GM23338 (cell line): ENCODE results near the gene PP2D1. TPM values are rescaled to one million over a fixed set of nuclear protein-coding genes. Genes with fewer than 3 reads are reported as not detected.

Experiments
- ATAC-seq: fragments of 200-7000 bp; cut with Tn5 transposase; 3 replicates; pipeline ENCODE4 v1.9.1; 2020
- DNase-seq: peaks from one replicate; pipeline ENCODE4 v3.0.0-alpha.2; 2015; ENCODE audit warnings: low spot score
- H2AFZ ChIP-seq: fragments of 200-600 bp; sonication (generic); 2 replicates; pipeline ENCODE4 v1.8.0; 2016; ENCODE audit warnings: antibody characterized with exemption, mild to moderate bottlenecking, moderate library complexity
- H3F3A ChIP-seq: fragments of 200-600 bp; sonication (generic); replicated peaks from 2 replicates; pipeline ENCODE4 v1.8.0; 2017; ENCODE audit warnings: antibody characterized with exemption, mixed run types, low read depth
- H3K27ac ChIP-seq: fragments of 200-600 bp; sonication (generic); 2 replicates; pipeline ENCODE4 v1.6.1; 2016; ENCODE audit warnings: low read depth
- H3K27me3 ChIP-seq: fragments of 200-600 bp; sonication (generic); 2 replicates; pipeline ENCODE4 v1.8.0; 2016; ENCODE audit warnings: mild to moderate bottlenecking, mixed run types, moderate library complexity; ENCODE audit not compliant: insufficient read depth
- H3K36me3 ChIP-seq: fragments of 200-600 bp; sonication (generic); 2 replicates; pipeline ENCODE4 v1.8.0; 2016; ENCODE audit warnings: mild to moderate bottlenecking; ENCODE audit not compliant: insufficient read depth
- H3K4me1 ChIP-seq: fragments of 200-600 bp; sonication (generic); 2 replicates; pipeline ENCODE4 v1.8.0; 2016; ENCODE audit warnings: mild to moderate bottlenecking, moderate library complexity; ENCODE audit not compliant: insufficient read depth
- H3K4me2 ChIP-seq: fragments of 200-600 bp; sonication (generic); 2 replicates; pipeline ENCODE4 v1.7.1; 2017; ENCODE audit warnings: mixed run types
- H3K4me3 ChIP-seq: fragments of 200-600 bp; sonication (generic); 2 replicates; pipeline ENCODE4 v1.6.1; 2016; ENCODE audit warnings: mixed run types
- H3K79me2 ChIP-seq: fragments of 200-600 bp; sonication (generic); replicated peaks from 2 replicates; pipeline ENCODE4 v1.8.0; 2017; ENCODE audit warnings: mild to moderate bottlenecking; ENCODE audit not compliant: insufficient read depth
- H3K9me2 ChIP-seq: fragments of 200-600 bp; sonication (generic); 2 replicates; pipeline ENCODE4 v1.8.0; 2017; ENCODE audit not compliant: insufficient read depth
- H4K20me1 ChIP-seq: fragments of 200-600 bp; sonication (generic); replicated peaks from 2 replicates; pipeline ENCODE4 v1.8.0; 2017; ENCODE audit warnings: mild to moderate bottlenecking; ENCODE audit not compliant: insufficient read depth
- H3K27ac Mint-ChIP-seq: 2 replicates; pipeline ENCODE4 v1.8.0; 2020; ENCODE audit warnings: inconsistent platforms, mild to moderate bottlenecking, moderate library complexity, mixed read lengths
- H3K27me3 Mint-ChIP-seq: 3 replicates; pipeline ENCODE4 v1.8.0; 2022; ENCODE audit warnings: low read depth, mild to moderate bottlenecking, moderate library complexity, mixed read lengths, inconsistent platforms; ENCODE audit not compliant: insufficient read depth, poor library complexity
- H3K36me3 Mint-ChIP-seq: 3 replicates; pipeline ENCODE4 v1.8.0; 2021; ENCODE audit warnings: low read depth, mild to moderate bottlenecking, inconsistent platforms, moderate library complexity, mixed read lengths
- H3K4me1 Mint-ChIP-seq: 3 replicates; pipeline ENCODE4 v1.8.0; 2020; ENCODE audit warnings: mild to moderate bottlenecking, inconsistent platforms, mixed read lengths
- H3K4me3 Mint-ChIP-seq: 3 replicates; pipeline ENCODE4 v1.8.0; 2021; ENCODE audit warnings: moderate library complexity, mild to moderate bottlenecking, inconsistent platforms, mixed read lengths
- H3K9me3 Mint-ChIP-seq: 3 replicates; pipeline ENCODE4 v1.8.0; 2020; ENCODE audit warnings: moderate library complexity, mild to moderate bottlenecking, inconsistent platforms, mixed read lengths
- CREB1 ChIP-seq: fragments of 250-450 bp; sonication (Bioruptor Pico); IDR thresholded peaks from 2 replicates; pipeline ENCODE4 v1.5.0; 2020; ENCODE audit warnings: low read depth, mild to moderate bottlenecking, moderate library complexity
- EZH2 ChIP-seq: fragments of 200-600 bp; sonication (generic); IDR thresholded peaks from one replicate; pipeline ENCODE4 v1.8.0; 2017; ENCODE audit warnings: antibody characterized with exemption, mild to moderate bottlenecking, low read depth; ENCODE audit not compliant: unreplicated experiment
- EZH2phosphoT487 ChIP-seq: fragments of 200-600 bp; sonication (generic); IDR thresholded peaks from one replicate; pipeline ENCODE4 v1.8.1; 2018; ENCODE audit warnings: antibody characterized with exemption; ENCODE audit not compliant: unreplicated experiment
- JUNB ChIP-seq: IDR thresholded peaks from one replicate; pipeline ENCODE4 v1.6.1; 2016; ENCODE audit warnings: antibody characterized with exemption; ENCODE audit not compliant: unreplicated experiment
- NANOG ChIP-seq: IDR thresholded peaks from 2 replicates; pipeline ENCODE4 v1.6.1; 2016; ENCODE audit warnings: antibody characterized with exemption, borderline replicate concordance
- POLR2AphosphoS5 ChIP-seq: IDR thresholded peaks from 2 replicates; pipeline ENCODE4 v1.6.1; 2016; ENCODE audit warnings: antibody characterized with exemption, low read depth
- STAT1 ChIP-seq: IDR thresholded peaks from one replicate; pipeline ENCODE4 v1.6.1; 2016; ENCODE audit warnings: antibody characterized with exemption; ENCODE audit not compliant: unreplicated experiment
- ZNF114 ChIP-seq: fragments of 250-450 bp; sonication (Bioruptor Pico); IDR thresholded peaks from 2 replicates; pipeline ENCODE4 v1.5.0; 2020; ENCODE audit warnings: mild to moderate bottlenecking, moderate library complexity
- ZNF331 ChIP-seq: fragments of 250-450 bp; sonication (Bioruptor Pico); IDR thresholded peaks from 2 replicates; pipeline ENCODE4 v1.5.0; 2020; ENCODE audit warnings: low read depth, mild to moderate bottlenecking, moderate library complexity
- polyA plus RNA-seq: library from polyadenylated mRNA; unstranded; fragments of >200 nt; fragmentation: Nextera tagmentation; extraction: Ambion mirVana; gene quantifications from 2 replicates; pipeline ENCODE4 v1.2.1, GENCODE V29; 2016
- total RNA-seq: library from RNA; depleted of rRNA; stranded (reverse); fragments of >200 nt; shearing (Covaris generic); gene quantifications from 2 replicates; pipeline ENCODE4 v1.2.3, GENCODE V29; 2014
- TF ChIP-seq, protein P1 (sequence below): fragments of 250-450 bp; sonication (Bioruptor Pico); IDR thresholded peaks from 2 replicates; pipeline ENCODE4 v1.5.0; 2020; ENCODE audit warnings: mild to moderate bottlenecking, moderate library complexity
- TF ChIP-seq, protein P2 (sequence below): IDR thresholded peaks from 2 replicates; pipeline ENCODE4 v1.6.1; 2016; ENCODE audit warnings: antibody characterized with exemption
- TF ChIP-seq, protein P3 (sequence below), 2 experiments: fragments of 200-600 bp in 1 of 2; sonication (generic) in 1 of 2; conservative IDR thresholded peaks; 2 replicates each; pipeline versions ENCODE4 v1.5.1 to v1.6.1; 2016 to 2017; ENCODE audit warnings: antibody characterized with exemption in 2 of 2, low read depth in 2 of 2, mild to moderate bottlenecking in 2 of 2, moderate library complexity in 1 of 2
- TF ChIP-seq, protein P4 (sequence below): IDR thresholded peaks from one replicate; pipeline ENCODE4 v1.6.1; 2018; ENCODE audit warnings: antibody characterized with exemption; ENCODE audit not compliant: unreplicated experiment

PP2D1 gene
- total and polyA plus RNA-seq, 2 experiments from 2014 or later, result 0.40 TPM; not detected in 1

DNA sequence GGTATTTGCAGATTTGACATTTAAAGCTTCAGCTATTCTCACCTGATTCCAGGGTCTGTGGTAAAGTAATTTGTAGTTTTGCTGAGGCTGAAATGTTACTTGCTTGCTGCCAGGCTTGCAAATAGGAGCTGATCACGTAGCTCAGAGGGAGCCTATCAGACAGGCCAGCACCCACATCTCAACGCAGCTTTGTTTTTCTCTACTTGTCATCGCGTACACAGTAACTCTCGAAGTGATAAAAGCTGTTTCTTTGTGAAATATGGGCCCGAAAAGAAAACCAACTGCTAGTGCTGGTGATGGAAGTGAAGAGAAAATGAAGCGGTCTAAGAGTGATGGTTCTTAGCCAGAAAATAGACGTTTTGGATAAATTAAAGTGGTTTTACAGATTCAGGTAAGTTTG lies 41.7 kb downstream of the PP2D1 start:
- no peak overlapping the region for H3K4me3 Mint-ChIP-seq
- H3K4me3 ChIP-seq, result no peak overlapping the region
- no peaks in the 10 kb centered on the region for H3F3A ChIP-seq
- no peaks in the 10 kb centered on the region for H3K9me2 ChIP-seq
- H3K27me3 Mint-ChIP-seq, result peaks cover 3% of the 10 kb centered on the region
- no peaks in the 10 kb centered on the region for H3K9me3 Mint-ChIP-seq
- H3K4me2 ChIP-seq, result no peak overlapping the region
- DNase-seq (no peak), ATAC-seq (no peak)
- no peak overlapping the region for H2AFZ ChIP-seq
- TF ChIP-seq CREB1 (CRISPR knock-in tag), result no peak
- no peak for TF ChIP-seq JUNB
- no peak for TF ChIP-seq STAT1
- TF ChIP-seq NANOG, result no peak
- TF ChIP-seq POLR2AphosphoS5, result no peak
- TF ChIP-seq, protein P1, sequence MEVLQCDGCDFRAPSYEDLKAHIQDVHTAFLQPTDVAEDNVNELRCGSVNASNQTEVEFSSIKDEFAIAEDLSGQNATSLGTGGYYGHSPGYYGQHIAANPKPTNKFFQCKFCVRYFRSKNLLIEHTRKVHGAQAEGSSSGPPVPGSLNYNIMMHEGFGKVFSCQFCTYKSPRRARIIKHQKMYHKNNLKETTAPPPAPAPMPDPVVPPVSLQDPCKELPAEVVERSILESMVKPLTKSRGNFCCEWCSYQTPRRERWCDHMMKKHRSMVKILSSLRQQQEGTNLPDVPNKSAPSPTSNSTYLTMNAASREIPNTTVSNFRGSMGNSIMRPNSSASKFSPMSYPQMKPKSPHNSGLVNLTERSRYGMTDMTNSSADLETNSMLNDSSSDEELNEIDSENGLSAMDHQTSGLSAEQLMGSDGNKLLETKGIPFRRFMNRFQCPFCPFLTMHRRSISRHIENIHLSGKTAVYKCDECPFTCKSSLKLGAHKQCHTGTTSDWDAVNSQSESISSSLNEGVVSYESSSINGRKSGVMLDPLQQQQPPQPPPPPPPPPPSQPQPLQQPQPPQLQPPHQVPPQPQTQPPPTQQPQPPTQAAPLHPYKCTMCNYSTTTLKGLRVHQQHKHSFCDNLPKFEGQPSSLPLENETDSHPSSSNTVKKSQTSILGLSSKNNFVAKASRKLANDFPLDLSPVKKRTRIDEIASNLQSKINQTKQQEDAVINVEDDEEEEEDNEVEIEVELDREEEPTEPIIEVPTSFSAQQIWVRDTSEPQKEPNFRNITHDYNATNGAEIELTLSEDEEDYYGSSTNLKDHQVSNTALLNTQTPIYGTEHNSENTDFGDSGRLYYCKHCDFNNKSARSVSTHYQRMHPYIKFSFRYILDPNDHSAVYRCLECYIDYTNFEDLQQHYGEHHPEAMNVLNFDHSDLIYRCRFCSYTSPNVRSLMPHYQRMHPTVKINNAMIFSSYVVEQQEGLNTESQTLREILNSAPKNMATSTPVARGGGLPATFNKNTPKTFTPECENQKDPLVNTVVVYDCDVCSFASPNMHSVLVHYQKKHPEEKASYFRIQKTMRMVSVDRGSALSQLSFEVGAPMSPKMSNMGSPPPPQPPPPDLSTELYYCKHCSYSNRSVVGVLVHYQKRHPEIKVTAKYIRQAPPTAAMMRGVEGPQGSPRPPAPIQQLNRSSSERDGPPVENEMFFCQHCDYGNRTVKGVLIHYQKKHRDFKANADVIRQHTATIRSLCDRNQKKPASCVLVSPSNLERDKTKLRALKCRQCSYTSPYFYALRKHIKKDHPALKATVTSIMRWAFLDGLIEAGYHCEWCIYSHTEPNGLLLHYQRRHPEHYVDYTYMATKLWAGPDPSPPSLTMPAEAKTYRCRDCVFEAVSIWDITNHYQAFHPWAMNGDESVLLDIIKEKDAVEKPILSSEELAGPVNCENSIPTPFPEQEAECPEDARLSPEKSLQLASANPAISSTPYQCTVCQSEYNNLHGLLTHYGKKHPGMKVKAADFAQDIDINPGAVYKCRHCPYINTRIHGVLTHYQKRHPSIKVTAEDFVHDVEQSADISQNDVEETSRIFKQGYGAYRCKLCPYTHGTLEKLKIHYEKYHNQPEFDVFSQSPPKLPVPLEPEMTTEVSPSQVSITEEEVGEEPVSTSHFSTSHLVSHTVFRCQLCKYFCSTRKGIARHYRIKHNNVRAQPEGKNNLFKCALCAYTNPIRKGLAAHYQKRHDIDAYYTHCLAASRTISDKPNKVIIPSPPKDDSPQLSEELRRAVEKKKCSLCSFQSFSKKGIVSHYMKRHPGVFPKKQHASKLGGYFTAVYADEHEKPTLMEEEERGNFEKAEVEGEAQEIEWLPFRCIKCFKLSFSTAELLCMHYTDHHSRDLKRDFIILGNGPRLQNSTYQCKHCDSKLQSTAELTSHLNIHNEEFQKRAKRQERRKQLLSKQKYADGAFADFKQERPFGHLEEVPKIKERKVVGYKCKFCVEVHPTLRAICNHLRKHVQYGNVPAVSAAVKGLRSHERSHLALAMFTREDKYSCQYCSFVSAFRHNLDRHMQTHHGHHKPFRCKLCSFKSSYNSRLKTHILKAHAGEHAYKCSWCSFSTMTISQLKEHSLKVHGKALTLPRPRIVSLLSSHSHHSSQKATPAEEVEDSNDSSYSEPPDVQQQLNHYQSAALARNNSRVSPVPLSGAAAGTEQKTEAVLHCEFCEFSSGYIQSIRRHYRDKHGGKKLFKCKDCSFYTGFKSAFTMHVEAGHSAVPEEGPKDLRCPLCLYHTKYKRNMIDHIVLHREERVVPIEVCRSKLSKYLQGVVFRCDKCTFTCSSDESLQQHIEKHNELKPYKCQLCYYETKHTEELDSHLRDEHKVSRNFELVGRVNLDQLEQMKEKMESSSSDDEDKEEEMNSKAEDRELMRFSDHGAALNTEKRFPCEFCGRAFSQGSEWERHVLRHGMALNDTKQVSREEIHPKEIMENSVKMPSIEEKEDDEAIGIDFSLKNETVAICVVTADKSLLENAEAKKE (CRISPR knock-in tag), result no peak
- TF ChIP-seq, protein P2, sequence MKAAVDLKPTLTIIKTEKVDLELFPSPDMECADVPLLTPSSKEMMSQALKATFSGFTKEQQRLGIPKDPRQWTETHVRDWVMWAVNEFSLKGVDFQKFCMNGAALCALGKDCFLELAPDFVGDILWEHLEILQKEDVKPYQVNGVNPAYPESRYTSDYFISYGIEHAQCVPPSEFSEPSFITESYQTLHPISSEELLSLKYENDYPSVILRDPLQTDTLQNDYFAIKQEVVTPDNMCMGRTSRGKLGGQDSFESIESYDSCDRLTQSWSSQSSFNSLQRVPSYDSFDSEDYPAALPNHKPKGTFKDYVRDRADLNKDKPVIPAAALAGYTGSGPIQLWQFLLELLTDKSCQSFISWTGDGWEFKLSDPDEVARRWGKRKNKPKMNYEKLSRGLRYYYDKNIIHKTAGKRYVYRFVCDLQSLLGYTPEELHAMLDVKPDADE, result no peak
- no peak for TF ChIP-seq ZNF331 (CRISPR knock-in tag)
- TF ChIP-seq EZH2phosphoT487, result no peak
- no peak for TF ChIP-seq EZH2
- TF ChIP-seq, protein P3, sequence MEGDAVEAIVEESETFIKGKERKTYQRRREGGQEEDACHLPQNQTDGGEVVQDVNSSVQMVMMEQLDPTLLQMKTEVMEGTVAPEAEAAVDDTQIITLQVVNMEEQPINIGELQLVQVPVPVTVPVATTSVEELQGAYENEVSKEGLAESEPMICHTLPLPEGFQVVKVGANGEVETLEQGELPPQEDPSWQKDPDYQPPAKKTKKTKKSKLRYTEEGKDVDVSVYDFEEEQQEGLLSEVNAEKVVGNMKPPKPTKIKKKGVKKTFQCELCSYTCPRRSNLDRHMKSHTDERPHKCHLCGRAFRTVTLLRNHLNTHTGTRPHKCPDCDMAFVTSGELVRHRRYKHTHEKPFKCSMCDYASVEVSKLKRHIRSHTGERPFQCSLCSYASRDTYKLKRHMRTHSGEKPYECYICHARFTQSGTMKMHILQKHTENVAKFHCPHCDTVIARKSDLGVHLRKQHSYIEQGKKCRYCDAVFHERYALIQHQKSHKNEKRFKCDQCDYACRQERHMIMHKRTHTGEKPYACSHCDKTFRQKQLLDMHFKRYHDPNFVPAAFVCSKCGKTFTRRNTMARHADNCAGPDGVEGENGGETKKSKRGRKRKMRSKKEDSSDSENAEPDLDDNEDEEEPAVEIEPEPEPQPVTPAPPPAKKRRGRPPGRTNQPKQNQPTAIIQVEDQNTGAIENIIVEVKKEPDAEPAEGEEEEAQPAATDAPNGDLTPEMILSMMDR (conservative IDR thresholded peaks at IDR 0.05; ENCODE audit: low read depth in 2 of 2), result no peak
- no peak for TF ChIP-seq ZNF114 (CRISPR knock-in tag)
- TF ChIP-seq, protein P4, sequence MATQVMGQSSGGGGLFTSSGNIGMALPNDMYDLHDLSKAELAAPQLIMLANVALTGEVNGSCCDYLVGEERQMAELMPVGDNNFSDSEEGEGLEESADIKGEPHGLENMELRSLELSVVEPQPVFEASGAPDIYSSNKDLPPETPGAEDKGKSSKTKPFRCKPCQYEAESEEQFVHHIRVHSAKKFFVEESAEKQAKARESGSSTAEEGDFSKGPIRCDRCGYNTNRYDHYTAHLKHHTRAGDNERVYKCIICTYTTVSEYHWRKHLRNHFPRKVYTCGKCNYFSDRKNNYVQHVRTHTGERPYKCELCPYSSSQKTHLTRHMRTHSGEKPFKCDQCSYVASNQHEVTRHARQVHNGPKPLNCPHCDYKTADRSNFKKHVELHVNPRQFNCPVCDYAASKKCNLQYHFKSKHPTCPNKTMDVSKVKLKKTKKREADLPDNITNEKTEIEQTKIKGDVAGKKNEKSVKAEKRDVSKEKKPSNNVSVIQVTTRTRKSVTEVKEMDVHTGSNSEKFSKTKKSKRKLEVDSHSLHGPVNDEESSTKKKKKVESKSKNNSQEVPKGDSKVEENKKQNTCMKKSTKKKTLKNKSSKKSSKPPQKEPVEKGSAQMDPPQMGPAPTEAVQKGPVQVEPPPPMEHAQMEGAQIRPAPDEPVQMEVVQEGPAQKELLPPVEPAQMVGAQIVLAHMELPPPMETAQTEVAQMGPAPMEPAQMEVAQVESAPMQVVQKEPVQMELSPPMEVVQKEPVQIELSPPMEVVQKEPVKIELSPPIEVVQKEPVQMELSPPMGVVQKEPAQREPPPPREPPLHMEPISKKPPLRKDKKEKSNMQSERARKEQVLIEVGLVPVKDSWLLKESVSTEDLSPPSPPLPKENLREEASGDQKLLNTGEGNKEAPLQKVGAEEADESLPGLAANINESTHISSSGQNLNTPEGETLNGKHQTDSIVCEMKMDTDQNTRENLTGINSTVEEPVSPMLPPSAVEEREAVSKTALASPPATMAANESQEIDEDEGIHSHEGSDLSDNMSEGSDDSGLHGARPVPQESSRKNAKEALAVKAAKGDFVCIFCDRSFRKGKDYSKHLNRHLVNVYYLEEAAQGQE, result no peak
- peaks cover 3% of the 10 kb centered on the region; the same call in 2 of the 3 replicates for H3K4me1 Mint-ChIP-seq
- H3K27ac ChIP-seq, result no peak overlapping the region
- peak overlapping the region; percentile 55; the same call in 1 of the 2 replicates for H3K27ac Mint-ChIP-seq
- H3K36me3 Mint-ChIP-seq, result peaks cover 40% of the 10 kb centered on the region
- 0 out of 2 replicates have a peak, but pooled peaks cover 3% of the 10 kb centered on the region for H3K4me1 ChIP-seq
- peaks cover 99% of the 10 kb centered on the region for H3K79me2 ChIP-seq
- peaks cover 14% of the 10 kb centered on the region for H3K36me3 ChIP-seq
- peaks cover 53% of the 10 kb centered on the region for H4K20me1 ChIP-seq
- no peaks in the 10 kb centered on the region for H3K27me3 ChIP-seq
